NCI-H128 (cell line): ENCODE results near the gene ENTPD1.
"Not testable (repeated sequence)": the region's sequence is repeated elsewhere in the genome, so short reads cannot be mapped to it uniquely, and the experiment has no call there.

Experiments used
- DNase-seq: peaks from one replicate; lab custom pipeline; 2025; ENCODE audit not compliant: unreplicated experiment; lab: John Stamatoyannopoulos, UW

The ENTPD1 gene

DNA sequence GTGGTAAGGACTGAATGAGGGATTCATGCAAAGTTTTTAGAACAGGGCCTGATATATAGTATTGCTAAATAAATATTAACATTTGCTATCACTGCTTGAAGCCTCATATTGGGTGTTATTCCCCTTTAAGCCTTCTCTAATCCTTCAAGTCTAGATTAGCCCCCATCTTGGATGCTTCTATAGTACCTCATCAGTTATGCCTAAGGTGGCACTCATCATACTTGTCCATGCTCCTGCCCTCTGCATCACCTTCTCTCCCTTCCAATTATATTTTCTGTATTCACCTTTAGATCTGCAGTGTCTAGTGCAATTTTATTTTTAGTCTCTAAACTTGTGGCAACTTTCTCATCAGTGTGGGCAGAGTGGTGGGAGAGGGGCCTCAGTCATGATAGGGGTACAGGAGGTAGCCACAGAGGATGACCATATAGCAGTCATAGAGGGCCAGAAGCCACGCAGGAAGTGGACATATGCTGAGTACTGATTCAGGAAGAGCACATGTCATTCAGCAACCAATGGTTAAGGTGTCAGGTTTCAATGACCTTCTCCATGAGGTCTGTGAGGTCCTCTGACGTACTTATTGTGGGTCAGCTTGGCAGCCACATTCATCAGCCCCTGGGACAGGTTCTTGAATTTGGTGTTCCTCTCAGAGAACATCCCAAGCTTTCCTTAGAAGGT is 2.5 kb downstream of the ENTPD1 start:
- no peak for DNase-seq

DNA sequence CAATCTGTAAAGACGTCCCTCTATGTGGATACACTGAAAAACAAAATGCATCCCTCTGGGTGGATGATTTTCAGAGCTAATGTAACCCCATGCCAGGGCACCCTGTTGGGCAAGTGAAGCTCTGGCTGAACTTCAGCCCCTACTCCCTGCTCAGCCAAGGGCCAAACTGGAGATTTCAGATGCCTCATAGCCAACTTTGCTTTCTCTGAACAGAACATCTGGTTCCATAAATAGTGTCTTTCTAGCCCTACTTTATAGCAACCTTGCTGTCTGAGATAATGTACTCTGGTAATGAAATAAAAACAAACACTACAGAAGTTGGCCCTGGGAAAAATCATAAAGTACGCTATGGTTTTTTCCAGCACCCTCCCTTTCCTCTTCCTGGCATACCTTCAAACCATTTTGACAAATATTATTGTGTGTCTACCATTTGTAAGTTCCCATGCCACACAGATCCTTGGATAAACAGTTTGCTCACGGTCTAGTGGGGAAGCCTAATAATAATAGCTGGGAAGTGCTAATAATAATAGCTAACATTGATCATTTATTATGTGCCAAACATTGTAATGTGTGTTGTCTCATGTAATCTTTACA is 3.4 kb downstream of the ENTPD1 start:
- DNase-seq: no peak

DNA sequence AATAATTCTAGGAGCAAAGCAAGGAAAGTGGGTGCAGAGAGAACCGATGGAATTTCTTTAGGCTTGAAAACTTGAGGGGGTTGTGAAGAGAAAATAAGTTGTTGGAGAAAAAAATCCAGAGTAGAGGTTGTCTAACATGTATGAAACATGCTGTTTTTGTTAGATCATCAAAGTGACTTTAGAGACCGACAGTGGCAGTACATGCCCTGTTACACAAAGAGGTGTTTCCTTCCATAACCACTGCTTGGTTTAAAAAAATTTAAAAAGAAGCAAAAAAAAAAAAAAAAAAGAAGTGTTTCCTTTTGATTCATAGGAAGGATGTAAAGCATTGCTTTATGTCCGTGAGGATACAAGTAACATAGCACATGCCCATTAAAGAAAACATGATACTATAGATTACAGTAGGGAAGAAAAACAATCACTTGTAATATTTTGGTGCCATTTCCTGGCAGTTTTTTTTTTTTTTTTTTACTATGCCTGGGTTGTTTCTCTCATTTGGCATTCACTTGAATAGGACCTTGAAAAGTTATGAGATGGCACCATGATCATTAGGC is 6.1 kb downstream of the ENTPD1 start:
- no peak for DNase-seq

DNA sequence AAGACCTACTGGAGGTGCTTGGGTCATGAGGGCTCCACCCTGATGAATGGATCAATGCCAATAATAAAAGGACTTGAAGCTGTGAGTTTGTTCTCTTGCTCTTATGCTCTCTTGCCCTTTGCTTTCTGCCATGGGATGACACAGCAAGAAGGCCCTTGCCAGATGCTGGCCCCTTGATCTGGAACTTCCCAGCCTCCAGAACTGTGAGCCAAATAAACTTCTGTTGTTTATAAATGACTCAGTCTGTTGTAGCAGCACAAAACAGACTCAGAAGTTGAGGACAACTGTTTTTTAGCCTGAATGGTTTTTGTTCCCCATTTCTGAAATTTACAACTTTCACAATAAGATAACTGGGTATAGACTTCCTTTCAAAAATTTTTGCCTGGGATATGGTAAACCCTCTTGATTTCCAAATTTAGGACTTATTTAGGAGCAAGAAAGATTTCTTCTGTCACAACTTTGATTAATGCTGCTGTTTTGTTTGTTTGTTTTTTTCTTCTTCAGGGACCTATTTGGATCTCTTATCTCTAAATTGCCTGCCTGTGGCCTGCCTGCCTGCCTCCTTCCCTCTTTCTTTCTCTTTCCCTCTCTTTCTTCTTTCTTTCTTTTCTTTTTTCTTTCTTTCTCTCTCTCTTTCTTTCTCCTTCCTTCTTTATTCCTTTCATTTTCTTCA is 12.1 kb downstream of the ENTPD1 start:
- no peak for DNase-seq

DNA sequence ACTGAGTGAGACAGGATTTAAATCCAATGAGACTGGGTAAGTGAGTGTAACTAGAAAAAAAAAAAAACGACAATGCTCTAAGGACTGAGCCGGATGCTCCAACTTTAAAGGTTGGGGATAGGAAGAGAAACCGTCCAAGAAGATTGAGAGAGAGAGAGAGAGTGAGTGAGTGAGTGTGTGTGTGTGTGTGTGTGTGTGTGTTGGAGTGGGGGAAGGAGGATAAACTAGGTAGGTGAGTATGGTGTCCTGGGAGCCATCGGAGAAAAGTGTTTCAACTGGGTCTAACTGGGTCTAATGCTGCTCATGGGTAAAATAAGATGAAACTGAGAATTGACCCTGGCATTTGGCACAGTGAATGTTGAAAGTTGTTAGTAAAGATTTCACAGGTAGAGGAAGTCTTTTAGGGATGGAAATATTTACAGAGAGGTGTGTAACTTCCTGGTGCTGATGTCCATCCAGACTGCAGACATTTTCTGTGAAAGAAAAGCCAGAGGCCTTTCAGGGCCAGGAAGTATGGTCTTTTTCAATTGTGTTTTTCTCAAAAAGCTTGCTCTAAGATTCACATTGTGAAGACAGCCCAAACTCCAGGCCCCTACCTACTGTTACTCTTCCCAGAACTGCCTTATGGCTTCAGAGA is 14.2 kb downstream of the ENTPD1 start:
- no peak for DNase-seq

DNA sequence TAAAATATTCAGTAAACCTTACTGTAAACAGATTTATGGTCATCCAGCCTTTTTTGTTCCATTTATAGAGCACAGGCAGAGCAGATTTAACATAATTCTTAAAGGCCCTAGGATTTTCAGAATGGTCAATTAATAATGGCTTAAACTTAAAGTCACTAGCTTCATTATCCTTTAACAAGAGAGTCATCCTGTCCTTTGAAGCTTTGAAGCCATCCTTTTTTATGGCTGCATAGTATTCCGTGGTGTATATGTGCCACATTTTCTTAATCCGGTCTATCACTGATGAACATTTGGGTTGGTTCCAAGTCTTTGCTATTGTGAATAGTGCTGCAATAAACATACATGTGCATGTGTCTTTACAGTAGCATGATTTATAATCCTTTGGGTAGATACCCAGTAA is 17.5 kb downstream of the ENTPD1 start:
- DNase-seq: not testable (repeated sequence)

DNA sequence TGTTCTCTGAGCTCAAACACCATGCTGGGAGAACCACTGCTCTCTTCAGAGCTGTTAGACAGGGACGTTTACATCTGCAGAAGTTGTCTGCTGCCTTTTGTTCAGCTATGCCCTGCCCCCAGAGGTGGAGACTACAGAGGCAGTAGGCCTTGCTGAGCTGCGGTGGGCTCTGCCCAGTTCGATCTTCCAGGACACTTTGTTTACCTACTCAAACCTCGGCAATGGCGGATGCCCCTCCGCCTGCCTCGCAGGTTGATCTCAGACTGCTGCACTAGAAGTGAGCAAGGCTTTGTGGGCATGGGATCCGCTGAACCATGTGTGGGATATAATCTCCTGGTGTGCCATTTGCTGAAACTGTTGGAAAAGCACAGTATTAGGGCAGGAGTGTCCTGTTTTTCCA is 21.7 kb downstream of the ENTPD1 start:
- DNase-seq: not testable (repeated sequence)

DNA sequence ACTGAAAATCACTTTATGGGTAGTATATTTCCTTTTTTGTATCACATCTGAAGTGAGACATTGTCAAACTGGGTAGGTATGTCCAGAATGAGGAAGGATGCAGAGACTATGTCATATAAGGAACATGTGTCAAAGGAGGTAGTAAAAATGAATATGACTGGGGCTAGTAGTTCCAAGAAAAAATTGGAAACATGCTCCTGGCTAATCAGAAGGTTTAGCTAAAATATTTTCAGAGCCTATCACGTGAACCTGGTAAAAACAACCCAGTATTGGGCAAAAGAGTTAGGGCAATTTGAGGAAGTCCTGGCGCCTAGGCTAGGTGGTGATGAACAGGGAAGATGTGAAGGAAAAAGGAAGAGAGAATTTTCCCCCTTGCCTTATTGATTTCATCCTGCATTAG is 26.4 kb downstream of the ENTPD1 start:
- DNase-seq: no peak

DNA sequence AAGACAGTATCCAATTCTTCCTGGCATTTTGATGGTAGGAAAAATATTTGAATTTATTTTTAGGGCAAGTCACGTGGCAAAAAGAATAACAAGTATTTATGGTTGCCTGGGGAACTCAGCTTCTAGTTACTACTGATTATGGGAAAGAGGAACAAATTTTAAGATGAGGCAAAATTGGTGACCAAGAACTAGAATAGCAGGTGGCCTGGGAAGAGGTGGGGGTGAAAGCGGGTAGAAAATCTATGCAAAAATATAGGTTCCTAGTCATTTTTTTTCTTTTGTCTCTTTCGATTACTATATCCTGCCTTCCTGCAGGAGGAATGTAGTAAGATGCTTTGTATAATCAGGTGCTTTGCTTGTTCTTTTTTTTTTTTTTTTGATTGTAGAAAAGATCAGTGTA is 27.8 kb downstream of the ENTPD1 start:
- DNase-seq: no peak

DNA sequence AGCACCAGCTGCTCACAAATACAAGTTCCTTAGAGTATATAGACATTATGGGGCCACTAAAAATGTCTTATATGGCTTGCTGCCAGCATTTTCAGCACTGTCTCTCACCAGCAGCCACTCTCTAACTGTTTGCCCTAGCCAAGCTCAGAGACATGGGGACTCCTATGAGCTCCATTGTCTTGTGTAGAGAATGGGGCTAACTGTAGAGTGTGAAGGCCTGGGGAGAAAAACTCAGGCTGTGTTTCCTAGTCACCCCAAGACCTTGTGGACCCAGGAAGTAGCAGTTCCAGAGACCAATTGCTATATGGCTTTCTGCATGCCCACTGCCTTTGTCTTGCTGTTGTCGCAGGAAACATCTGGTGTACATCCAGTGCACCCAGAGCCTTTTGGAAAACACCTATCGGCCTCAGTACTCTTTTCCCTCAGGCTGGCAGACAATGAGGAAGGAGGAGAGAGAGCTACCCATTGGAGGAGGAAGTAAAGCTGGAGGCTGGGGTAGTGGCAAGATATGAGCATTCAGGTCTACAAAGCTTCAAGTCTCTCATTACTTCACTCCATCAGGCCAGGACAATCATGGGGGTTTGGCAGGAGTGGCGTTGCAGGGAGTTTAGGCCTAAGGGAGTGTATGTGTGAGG is 28.4 kb downstream of the ENTPD1 start:
- no peak for DNase-seq

DNA sequence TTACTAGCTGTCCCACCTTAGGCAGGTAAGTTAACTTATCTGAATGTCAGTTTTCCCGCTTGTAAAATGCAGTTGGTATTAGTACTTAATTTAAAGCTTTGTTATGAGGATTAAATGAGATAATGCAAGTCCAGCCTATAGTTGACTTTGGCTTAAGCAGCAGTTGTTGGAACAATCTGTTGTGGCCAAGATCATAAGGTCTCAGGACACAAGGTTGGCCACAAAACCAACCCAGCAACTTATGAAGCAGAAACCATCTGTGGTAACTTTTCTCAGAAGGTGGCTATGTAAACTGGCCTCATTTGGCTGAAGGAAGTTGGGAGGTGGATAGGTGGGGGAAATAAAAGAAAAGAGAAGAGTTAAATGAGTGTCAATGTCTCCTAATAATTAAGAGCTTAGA is 29.4 kb downstream of the ENTPD1 start:
- DNase-seq: no peak

DNA sequence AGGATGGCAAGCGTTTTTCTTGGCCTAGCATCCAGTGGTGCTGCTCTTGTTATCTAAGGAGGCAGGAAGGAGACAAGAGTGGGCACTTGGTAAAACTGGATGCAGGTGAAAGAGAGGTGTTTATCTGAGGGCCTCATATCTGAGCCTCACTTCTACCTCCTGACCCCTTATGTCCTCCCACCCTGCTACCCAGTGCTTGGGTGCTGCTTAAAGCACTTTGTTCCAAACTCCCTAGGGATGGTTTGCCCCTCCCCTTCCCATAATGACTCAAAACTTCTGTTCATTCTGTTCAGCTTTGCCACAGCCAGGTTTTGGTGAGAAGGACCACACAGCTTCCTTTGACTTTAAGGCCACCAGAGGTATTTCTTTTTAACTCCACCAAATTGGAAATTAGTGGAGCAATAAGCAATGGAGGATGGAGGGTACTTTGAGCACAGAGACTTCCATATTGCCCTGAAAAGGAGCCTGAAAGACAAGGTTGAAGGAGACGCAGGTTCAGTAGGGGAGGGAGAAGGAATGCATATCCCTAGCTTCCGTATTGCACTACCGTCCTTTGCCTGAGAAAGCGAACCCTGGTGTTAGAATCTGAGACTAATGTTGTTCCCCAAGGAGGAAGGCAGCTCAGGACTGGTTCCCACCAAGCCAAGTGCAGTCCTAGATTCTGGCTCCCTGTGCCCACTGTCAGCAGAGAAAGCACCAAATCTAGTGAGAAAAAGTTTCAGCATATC is 30.1 kb downstream of the ENTPD1 start:
- DNase-seq: no peak

DNA sequence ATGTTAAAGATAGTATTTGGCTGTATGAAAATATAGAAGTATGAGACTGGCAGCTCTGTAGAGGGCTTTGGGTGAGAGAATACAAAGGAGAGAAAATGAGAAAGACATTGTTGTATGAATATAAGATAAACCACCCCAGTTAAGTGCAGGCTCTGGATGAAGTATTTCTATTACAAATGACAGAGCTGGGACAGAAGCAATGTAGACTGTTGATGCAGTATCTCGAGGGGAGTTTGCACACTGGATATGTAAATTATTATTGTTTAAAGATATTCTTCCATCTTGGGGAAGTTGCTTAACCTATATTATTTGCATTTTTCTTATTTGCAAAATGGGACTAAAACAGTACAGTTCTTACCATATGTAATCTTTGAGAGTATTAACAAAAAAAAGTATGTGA is 31.5 kb downstream of the ENTPD1 start:
- DNase-seq: no peak

DNA sequence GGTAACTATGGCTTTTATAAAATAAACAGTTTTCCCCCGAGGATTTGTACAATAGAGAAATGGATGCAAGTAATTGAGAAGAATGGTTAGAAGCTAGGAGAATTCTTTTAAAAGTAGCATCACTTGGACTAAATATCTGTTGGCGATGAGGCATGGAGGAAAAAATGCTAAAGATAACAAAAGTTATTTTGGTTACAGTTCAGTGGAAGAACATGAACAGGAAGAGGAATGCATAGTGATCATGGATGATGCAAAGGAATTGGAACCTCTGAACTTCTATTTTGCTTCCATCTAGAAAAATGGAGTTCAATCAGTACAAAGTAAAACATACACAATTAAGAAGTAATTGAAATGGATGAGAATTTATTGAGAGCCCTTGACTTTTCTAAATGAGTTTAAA is 32.9 kb downstream of the ENTPD1 start:
- DNase-seq: no peak

DNA sequence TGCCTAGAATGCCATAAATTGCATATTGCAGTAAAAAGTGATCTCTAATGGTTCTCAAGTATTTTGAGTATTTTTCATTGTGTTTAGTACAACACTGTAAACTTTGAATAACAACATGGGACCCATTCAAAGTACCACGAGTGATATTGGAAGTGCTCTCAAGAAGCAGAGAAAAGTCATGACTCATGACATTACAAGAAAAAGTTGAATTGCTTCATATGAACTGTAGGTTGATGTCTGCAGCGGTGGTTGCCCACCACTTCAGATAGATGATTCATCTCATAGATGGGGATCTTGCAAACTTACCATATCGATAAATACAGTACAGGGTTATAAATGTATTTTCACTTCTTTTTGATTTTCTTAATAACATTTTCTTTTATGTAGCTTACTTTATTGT is 33.9 kb downstream of the ENTPD1 start:
- no peak for DNase-seq

DNA sequence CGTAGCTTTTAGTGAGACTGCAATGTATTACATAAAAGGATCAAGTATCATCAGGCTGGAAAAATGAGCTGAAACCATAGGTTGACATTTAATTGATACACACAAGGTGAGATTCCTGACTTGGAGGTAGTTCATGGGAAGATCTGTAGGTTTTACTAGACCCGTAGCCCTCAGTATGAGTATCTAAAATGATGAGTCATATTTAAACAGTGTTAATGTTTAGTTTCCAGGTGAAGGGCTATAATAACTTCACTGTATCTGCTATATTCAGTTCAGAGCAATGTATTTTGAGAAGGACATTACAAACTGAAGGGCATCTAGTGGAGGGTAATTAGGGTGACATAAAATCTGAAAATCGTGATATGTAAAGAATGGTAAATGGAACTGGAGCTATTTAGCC is 35.0 kb downstream of the ENTPD1 start:
- DNase-seq: no peak

DNA sequence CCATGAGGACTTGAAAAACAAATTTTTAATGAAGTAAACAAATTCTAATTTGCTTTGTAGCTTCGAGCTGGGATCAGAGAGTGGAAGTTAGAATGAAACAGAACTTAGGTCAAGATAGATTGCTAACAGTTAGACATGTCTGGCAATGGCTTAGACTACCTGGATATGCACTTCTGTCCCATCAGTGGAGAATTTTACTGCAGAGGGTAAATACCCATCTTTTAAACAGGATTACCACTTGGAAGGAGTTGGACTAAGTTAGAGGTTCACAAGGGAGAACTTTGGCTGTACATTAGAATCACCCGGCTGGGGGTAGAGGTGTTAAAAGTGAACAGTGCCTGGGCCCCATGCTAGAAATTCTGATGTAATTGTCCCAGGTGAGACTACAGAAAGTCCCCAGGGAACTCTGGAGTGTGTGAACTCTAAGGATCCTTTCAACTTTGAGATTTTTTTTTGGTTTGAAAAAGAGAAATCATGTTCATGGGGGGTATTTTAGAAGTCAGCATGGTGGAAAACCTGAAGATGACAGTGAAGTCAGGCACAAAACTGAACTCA is 35.5 kb downstream of the ENTPD1 start:
- DNase-seq: no peak

DNA sequence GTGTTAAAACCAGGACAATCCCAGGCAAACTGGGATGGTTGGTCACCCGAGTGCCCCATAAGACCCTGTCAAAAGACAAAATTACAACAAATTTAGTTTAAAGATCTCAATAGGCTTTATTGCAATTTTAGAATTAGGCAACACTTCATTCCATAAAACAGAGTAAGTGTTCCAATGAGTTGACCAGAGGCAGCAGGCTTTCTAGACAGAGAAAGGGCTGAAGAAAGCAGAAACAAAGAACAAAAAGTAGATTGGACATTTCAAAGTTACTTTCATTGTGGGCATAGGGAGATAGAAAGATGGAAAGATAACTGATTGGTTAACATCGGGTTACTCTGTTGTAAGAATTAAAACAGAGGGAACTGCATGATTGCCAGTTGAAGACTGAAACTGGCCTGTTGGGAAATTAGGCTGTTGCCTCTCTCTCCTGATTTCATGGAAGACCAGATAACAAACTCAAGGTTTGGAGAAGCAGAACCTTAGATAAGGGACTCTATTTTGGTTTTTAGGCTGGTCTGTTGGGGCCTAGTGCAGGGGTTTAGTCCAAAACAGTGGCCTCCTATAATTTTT is 36.3 kb downstream of the ENTPD1 start:
- DNase-seq: no peak

DNA sequence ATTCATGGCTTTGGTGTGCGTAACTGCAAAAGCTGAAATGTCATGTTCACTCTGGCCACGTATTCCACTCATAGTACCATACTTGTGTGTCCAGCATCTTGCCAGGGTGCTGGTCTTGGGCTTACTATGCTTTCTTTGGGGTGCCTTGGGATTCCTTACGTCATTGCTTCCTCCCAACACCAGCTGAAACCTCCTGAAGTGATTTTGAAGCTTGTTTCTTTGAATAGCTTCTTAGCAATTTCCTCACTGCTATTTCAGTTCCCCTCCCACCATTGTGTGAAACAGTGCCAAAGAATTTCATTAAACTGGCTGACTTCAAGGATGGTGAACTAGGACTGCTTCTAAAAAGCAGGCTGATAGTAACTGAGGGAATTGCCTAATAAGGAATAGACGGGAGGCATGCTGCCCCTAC is 36.9 kb downstream of the ENTPD1 start:
- DNase-seq: no peak

DNA sequence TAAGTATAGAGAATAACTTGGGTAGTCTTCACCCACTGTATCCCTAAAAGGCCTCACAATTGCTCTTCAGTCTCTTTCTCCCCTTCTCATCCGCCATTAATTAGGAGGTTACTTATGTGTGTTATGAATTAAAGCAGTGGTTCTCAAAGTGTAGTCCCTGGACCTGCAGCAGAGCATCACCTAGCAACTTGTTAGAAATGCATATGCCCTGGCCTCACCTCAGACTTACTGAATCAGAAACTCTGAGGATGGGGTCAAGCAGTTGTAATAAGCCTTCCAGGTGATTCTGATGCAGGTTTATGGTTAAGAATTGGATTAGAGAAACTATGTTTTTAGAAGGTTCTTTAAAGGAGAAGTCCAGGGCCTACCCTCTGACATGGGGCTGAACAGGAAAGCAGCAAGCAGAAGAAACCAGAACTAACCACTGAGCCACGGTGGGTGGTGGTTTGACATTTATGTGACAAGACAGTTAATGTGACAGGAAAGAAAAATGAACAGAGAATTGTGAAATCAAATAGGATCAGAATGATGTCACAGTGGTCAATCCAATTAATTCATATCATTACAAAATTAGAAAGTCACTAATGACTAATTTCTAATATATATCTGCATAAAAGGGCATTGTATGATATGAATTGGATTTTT is 37.6 kb downstream of the ENTPD1 start:
- no peak for DNase-seq
